Osteoblast (primary cell): Measurements from ENCODE around the gene PRPF8. TPM values are rescaled to one million over a fixed set of nuclear protein-coding genes. Genes with fewer than 3 reads are reported as not detected.
"Not testable (repeated sequence)": the region's sequence is repeated elsewhere in the genome, so short reads cannot be mapped to it uniquely, and the experiment has no call there.

ENCODE experiments used
- DNase-seq: peaks from one replicate; pipeline ENCODE4 v3.0.0; 2011; ENCODE audit warnings: low spot score, mixed read lengths; ENCODE audit not compliant: insufficient read length; ENCODE audit errors: missing footprints
- H2AFZ ChIP-seq: 2 replicates; pipeline ENCODE4 v1.6.0; 2011; ENCODE audit warnings: mild to moderate bottlenecking, low read length
- H3K27ac ChIP-seq: 2 replicates; pipeline ENCODE4 v1.5.1; 2011; ENCODE audit warnings: mild to moderate bottlenecking, low read depth, low read length, moderate library complexity
- H3K27me3 ChIP-seq: 2 replicates; pipeline ENCODE4 v1.6.0; 2012; ENCODE audit warnings: mild to moderate bottlenecking, control low read depth, inconsistent platforms, low read length, moderate library complexity; ENCODE audit not compliant: insufficient read depth
- H3K36me3 ChIP-seq: 2 replicates; pipeline ENCODE4 v1.5.1; 2011; ENCODE audit warnings: mild to moderate bottlenecking, low read length, control low read depth, moderate library complexity; ENCODE audit not compliant: insufficient read depth
- H3K4me1 ChIP-seq: 2 replicates; pipeline ENCODE4 v1.5.1; 2011; ENCODE audit warnings: mild to moderate bottlenecking, low read length, control low read depth, moderate library complexity; ENCODE audit not compliant: insufficient read depth
- H3K4me2 ChIP-seq: 2 replicates; pipeline ENCODE4 v1.6.0; 2011; ENCODE audit warnings: mild to moderate bottlenecking, low read length; ENCODE audit not compliant: insufficient read depth
- H3K4me3 ChIP-seq: fragments of 200-600 bp; sonication (generic); 3 replicates; pipeline ENCODE4 v1.5.1; 2012; ENCODE audit warnings: mild to moderate bottlenecking, low read length, inconsistent platforms; ENCODE audit not compliant: insufficient read depth
- H3K79me2 ChIP-seq: 2 replicates; pipeline ENCODE4 v1.6.0; 2012; ENCODE audit warnings: mild to moderate bottlenecking, low read length, control low read depth, inconsistent platforms; ENCODE audit not compliant: insufficient read depth
- H3K9me3 ChIP-seq: 2 replicates; pipeline ENCODE4 v1.5.1; 2011; ENCODE audit warnings: low read depth, low read length, control low read depth
- H4K20me1 ChIP-seq: 2 replicates; pipeline ENCODE4 v1.6.0; 2012; ENCODE audit warnings: mild to moderate bottlenecking, low read length, control low read depth; ENCODE audit not compliant: insufficient read depth
- CTCF ChIP-seq: IDR thresholded peaks from 2 replicates; pipeline ENCODE4 v1.5.1; 2011; ENCODE audit warnings: mild to moderate bottlenecking, low read depth, low read length, moderate library complexity; ENCODE audit errors: extremely low read depth
- total RNA-seq: library from RNA; depleted of rRNA; stranded (reverse); fragments of >200 nt; gene quantifications from 2 replicates; pipeline ENCODE4 v1.2.3, GENCODE V29; 2012

The PRPF8 gene
- total RNA-seq, 1 donor: 107 TPM

GRCh38 chr17:1705004-1705403 lies 20.3 kb upstream of the PRPF8 start:
- H2AFZ ChIP-seq: no peak overlapping the region
- no peaks in the 10 kb centered on the region for H3K36me3 ChIP-seq
- H4K20me1 ChIP-seq: peaks cover 3% of the 10 kb centered on the region
- TF ChIP-seq CTCF: no peak
- H3K27ac ChIP-seq: no peak overlapping the region
- no peaks in the 10 kb centered on the region for H3K27me3 ChIP-seq
- H3K79me2 ChIP-seq: no peaks in the 10 kb centered on the region
- H3K9me3 ChIP-seq: no peaks in the 10 kb centered on the region
- H3K4me3 ChIP-seq: no peak overlapping the region
- no peak for DNase-seq
- H3K4me2 ChIP-seq: no peak overlapping the region
- H3K4me1 ChIP-seq: no peaks in the 10 kb centered on the region

GRCh38 chr17:1703063-1703462 lies 18.4 kb upstream of the PRPF8 start:
- no peak overlapping the region for H3K4me2 ChIP-seq
- DNase-seq: peak; percentile 19

GRCh38 chr17:1699891-1700290 lies 15.2 kb upstream of the PRPF8 start:
- H2AFZ ChIP-seq, H3K4me2 ChIP-seq, H3K4me3 ChIP-seq, H3K79me2 ChIP-seq, H3K4me1 ChIP-seq, H3K27me3 ChIP-seq, H3K27ac ChIP-seq, DNase-seq, H3K36me3 ChIP-seq, H3K9me3 ChIP-seq, H4K20me1 ChIP-seq: not testable (repeated sequence)

More at GRCh38 chr17:1703063-1703462, 18.4 kb upstream of the PRPF8 start:
- Histone ChIP-seq H3K9me3 (no peaks in the 10 kb centered on the region), H4K20me1 (peaks cover 3% of the 10 kb centered on the region), H3K4me3 (no peak overlapping the region), H3K27ac (no peak overlapping the region), H3K79me2 (no peaks in the 10 kb centered on the region), H3K4me1 (no peaks in the 10 kb centered on the region), H3K36me3 (no peaks in the 10 kb centered on the region), H3K27me3 (no peaks in the 10 kb centered on the region), H2AFZ (no peak overlapping the region)
- TF ChIP-seq CTCF: no peak

DNA sequence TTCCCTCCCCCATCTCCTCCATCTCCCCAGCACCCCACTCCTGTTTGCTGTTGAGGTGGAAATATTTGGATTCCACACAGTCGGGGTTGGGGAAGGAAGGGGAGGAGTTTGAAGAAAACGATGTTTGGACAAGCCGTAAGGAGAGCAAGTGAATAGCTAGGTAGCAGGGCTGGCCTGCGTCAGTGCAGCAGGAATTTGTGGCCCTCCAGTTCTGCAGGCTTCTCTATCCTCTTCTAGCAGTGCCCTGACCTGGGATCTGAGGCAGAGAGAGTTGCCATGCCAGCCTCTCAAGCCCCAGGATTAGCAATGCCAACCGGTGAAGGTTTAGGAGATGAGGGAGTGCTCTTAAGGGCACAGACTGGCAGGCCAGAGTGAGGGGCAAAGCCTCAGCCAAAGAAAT lies 13.0 kb upstream of the PRPF8 start:
- Histone ChIP-seq H4K20me1 (no peaks in the 10 kb centered on the region), H3K27me3 (no peaks in the 10 kb centered on the region), H3K4me2 (no peak overlapping the region), H3K36me3 (no peaks in the 10 kb centered on the region), H3K4me1 (no peaks in the 10 kb centered on the region), H3K9me3 (no peaks in the 10 kb centered on the region), H3K4me3 (no peak overlapping the region), H2AFZ (peak overlapping the region; percentile 50), H3K27ac (no peak overlapping the region), H3K79me2 (no peaks in the 10 kb centered on the region)
- TF ChIP-seq CTCF: no peak
- peak; percentile 49 for DNase-seq
